Panc1 (cell line): Measurements from ENCODE around the gene ZNF808.

Experiments
- POLR2AphosphoS5 ChIP-seq: IDR thresholded peaks from 2 replicates; pipeline ENCODE4 v1.6.1; 2012; ENCODE audit warnings: mild to moderate bottlenecking, low read depth, low read length, moderate library complexity
- TCF7L2 ChIP-seq: IDR thresholded peaks from 2 replicates; pipeline ENCODE4 v1.6.1; 2011; ENCODE audit warnings: mild to moderate bottlenecking, low read depth, low read length, inconsistent platforms
- TF ChIP-seq, protein P1 (sequence below), 2 experiments: IDR thresholded peaks; 2 replicates each; pipeline ENCODE4 v1.6.1; 2011 to 2012; ENCODE audit warnings: low read depth in 2 of 2, control low read depth in 1 of 2, low read length in 1 of 2, mild to moderate bottlenecking in 1 of 2, moderate library complexity in 1 of 2; ENCODE audit not compliant: insufficient read depth in 1 of 2
- TF ChIP-seq, protein P2 (sequence below): fragments of 450-650 bp; IDR thresholded peaks from 2 replicates; pipeline ENCODE4 v1.5.1; 2017; ENCODE audit warnings: mild to moderate bottlenecking

- TF ChIP-seq, protein P1, sequence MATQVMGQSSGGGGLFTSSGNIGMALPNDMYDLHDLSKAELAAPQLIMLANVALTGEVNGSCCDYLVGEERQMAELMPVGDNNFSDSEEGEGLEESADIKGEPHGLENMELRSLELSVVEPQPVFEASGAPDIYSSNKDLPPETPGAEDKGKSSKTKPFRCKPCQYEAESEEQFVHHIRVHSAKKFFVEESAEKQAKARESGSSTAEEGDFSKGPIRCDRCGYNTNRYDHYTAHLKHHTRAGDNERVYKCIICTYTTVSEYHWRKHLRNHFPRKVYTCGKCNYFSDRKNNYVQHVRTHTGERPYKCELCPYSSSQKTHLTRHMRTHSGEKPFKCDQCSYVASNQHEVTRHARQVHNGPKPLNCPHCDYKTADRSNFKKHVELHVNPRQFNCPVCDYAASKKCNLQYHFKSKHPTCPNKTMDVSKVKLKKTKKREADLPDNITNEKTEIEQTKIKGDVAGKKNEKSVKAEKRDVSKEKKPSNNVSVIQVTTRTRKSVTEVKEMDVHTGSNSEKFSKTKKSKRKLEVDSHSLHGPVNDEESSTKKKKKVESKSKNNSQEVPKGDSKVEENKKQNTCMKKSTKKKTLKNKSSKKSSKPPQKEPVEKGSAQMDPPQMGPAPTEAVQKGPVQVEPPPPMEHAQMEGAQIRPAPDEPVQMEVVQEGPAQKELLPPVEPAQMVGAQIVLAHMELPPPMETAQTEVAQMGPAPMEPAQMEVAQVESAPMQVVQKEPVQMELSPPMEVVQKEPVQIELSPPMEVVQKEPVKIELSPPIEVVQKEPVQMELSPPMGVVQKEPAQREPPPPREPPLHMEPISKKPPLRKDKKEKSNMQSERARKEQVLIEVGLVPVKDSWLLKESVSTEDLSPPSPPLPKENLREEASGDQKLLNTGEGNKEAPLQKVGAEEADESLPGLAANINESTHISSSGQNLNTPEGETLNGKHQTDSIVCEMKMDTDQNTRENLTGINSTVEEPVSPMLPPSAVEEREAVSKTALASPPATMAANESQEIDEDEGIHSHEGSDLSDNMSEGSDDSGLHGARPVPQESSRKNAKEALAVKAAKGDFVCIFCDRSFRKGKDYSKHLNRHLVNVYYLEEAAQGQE (IDR thresholded peaks at IDR 0.05; ENCODE audit: insufficient read depth in 1 of 2, low read depth in 2 of 2, low read length in 1 of 2): no peak
- TF ChIP-seq, protein P2, sequence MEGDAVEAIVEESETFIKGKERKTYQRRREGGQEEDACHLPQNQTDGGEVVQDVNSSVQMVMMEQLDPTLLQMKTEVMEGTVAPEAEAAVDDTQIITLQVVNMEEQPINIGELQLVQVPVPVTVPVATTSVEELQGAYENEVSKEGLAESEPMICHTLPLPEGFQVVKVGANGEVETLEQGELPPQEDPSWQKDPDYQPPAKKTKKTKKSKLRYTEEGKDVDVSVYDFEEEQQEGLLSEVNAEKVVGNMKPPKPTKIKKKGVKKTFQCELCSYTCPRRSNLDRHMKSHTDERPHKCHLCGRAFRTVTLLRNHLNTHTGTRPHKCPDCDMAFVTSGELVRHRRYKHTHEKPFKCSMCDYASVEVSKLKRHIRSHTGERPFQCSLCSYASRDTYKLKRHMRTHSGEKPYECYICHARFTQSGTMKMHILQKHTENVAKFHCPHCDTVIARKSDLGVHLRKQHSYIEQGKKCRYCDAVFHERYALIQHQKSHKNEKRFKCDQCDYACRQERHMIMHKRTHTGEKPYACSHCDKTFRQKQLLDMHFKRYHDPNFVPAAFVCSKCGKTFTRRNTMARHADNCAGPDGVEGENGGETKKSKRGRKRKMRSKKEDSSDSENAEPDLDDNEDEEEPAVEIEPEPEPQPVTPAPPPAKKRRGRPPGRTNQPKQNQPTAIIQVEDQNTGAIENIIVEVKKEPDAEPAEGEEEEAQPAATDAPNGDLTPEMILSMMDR: no peak
- no peak for TF ChIP-seq POLR2AphosphoS5
- TF ChIP-seq TCF7L2: no peak
Observed at GRCh38 chr19:52584736-52585440, 57.4 kb downstream of the ZNF808 start.
